C4-2B (cell line): ENCODE measurements around the gene RBFOX1.

Experiments
- CTCF ChIP-seq: fragments of 450-650 bp; conservative IDR thresholded peaks from 2 replicates; pipeline ENCODE4 v1.5.1; 2017; ENCODE audit warnings: mild to moderate bottlenecking
- ZFX ChIP-seq: fragments of 450-650 bp; IDR thresholded peaks from 2 replicates; pipeline ENCODE4 v1.6.1; 2017

- TF ChIP-seq CTCF (no peak), ZFX (no peak)
These were observed 314.3 kb downstream of the RBFOX1 start for GRCh38 chr16:7646821-7647500.
